DMS153 (cell line): ENCODE data around the gene PAQR5.
"Not testable (repeated sequence)": the region's sequence is repeated elsewhere in the genome, so short reads cannot be mapped to it uniquely, and the experiment has no call there.

Experiments used
- DNase-seq: peaks from one replicate; lab custom pipeline; 2025; lab: John Stamatoyannopoulos, UW

PAQR5 gene

DNA sequence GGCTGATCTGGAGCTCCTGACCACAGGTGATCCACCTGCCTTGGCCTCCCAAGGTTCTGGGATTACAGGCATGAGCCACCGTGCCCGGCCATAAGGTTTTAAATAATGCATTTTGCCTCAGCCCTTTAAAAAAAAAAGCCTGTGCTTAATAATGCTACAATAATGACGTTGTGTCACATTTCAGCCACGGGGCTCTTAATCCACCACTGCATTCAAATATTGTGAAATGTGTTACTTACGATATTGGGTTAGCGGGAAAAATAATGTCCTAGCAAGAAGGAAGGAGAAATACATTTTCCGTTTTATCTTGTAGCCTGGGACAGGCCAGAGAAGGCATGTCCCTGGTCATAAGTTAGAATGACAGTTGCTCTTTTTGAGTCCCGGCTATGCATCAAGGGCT is 17.6 kb downstream of the PAQR5 start:
- DNase-seq, result no peak

GRCh38 chr15:69317392-69317841 is 18.7 kb downstream of the PAQR5 start:
- no peak for DNase-seq

GRCh38 chr15:69318033-69318432 is 19.3 kb downstream of the PAQR5 start:
- DNase-seq, result no peak

DNA sequence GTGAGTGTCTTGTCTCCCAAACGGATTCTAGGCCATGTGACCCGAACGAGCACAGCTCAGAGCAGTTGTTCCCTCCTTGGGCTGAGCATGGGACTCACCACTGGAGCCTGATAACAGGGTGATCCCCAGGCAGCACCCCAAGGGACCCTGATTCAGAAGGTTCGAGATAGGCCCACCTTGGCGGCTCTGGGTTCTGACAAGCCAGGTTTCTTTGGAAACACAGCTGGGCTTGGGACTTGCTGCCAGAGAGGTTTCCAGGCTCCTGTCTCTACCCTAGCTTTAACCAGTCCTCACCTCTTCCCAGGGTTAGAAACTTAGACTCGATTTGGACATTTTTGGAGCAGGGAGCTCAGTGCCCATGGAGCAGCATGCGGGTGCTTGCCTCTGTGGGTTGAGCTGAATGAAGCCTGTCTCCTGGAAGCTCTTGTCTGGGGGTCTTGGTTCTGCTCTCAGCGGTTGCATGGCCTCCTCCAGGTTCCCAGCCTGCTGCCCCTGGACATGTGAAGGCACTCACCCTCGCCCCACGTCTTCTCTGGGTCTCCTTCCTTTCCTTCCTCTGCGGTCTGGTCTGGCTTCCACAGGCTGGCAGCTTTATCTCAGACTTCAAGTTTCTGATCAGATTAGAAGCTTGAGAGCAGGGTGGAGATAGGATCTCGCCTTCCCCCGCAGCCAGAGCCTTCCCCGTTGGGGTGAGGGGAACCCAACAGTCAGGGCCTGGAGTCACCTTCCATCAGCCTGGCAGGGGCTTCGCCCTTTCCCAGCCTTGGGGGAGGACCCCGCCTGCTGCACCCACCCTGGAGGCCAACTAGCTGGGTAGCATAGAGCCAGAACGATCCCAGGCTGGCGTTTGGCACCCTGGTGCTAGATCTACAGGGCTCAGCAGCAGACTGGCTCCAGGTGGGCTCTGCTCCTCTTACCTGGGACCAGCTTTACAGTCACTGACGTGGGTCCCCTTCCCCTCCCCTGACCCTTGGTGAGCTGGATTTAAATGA is 21.0 kb downstream of the PAQR5 start:
- no peak for DNase-seq

DNA sequence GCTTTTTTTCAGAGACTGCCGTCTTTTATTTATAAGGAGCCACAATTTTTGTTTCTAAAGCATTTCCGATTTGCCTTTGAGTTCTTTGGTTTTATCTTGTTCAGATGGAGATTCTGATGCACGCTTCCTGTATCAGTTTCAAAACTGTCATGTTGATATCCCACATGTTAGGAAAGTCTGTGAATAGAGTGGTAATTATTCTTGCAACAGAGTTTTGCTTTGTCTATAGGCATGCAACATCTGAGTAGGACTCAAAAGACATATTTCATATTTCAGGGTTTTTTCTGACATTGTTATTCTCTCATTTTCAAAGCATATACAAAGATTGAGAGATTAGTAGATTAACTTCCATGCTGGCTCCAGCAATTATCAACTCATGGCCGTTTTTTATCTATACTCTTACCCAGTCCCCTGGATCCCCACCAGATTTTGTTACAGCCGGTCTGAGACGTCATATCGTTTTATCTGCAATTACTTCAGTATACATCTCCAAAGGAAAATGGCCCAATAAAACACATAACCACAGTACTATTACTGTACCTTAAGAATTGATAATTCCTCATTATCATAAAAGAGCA is 22.4 kb downstream of the PAQR5 start:
- DNase-seq, result no peak

DNA sequence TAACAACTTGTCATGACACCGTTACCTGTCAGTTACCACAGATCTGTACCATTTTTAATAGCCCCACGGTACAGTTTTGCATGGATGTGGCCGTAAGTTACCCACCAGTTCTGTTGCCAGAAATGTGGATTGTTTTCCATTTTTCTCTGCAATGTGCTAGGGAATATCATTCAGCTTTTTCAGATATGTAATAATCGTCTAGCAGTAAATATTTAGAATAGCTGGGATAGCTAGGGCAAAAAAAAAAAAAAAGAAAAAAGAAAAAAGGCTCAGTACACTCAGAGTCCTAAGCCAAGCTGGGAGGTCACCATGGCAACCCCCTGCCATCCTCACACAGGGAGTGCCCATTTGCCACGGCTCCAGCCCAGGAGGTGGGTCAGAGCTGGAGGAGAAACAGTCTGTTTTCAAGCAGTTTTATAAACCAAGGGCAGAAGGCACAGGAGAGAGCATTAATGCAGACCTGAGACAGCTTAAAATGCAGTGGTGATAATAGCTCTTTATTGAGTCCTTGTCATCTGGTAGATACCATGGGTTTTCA is 25.2 kb downstream of the PAQR5 start:
- no peak for DNase-seq

GRCh38 chr15:69324565-69324964 is 25.9 kb downstream of the PAQR5 start:
- no peak for DNase-seq

DNA sequence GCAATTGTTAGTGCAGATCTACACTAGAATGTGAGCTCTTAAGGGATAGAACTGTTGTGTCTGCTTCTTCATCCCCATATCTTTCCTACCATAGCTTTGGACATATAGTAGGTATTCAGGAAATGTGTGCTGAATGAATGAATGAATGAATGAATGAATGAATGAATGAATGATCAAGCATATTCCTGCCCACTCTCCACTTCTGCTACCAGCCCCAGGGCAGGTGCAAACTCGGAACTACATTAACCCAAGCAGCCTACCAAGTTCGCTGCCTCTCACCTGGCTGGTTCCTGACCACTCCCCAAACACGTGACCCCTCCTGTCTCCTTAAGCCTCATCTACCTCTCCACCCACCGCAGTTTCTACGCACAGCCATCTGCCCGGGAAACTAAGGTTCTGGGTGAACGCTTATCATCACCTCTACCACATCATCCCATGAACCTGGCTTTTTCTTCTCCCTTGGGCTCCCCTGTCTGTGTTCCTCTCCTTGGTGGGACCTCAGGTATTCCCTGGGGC is 26.8 kb downstream of the PAQR5 start:
- DNase-seq, result no peak

GRCh38 chr15:69328080-69328479 is 29.4 kb downstream of the PAQR5 start:
- no peak for DNase-seq

DNA sequence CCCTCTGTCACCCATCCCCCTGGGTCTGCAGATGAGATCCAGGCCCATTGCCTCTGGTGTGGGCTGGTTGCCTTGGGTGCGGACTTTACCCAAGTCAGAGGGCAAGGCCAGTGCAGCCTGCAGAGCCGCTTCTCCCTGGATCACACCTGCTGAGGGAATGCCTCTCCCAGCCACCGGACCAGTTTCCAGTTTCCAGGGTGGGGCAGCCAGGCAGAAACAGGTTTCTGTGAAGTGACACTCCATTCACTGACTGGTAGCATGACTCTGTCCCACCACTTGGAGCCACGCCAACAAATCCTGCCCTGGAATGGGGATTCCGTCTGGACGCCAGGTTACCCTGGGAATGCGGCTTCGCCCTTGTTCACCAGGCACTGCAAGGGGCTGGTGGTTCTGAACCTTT is 30.0 kb downstream of the PAQR5 start:
- no peak for DNase-seq

- no peak for DNase-seq
Measured at GRCh38 chr15:69337138-69337537, 38.4 kb downstream of the PAQR5 start.

- no peak for DNase-seq
Measured at GRCh38 chr15:69338535-69339213, 40.0 kb downstream of the PAQR5 start.

- DNase-seq, result not testable (repeated sequence)
Measured at GRCh38 chr15:69339214-69339543, 40.5 kb downstream of the PAQR5 start.

DNA sequence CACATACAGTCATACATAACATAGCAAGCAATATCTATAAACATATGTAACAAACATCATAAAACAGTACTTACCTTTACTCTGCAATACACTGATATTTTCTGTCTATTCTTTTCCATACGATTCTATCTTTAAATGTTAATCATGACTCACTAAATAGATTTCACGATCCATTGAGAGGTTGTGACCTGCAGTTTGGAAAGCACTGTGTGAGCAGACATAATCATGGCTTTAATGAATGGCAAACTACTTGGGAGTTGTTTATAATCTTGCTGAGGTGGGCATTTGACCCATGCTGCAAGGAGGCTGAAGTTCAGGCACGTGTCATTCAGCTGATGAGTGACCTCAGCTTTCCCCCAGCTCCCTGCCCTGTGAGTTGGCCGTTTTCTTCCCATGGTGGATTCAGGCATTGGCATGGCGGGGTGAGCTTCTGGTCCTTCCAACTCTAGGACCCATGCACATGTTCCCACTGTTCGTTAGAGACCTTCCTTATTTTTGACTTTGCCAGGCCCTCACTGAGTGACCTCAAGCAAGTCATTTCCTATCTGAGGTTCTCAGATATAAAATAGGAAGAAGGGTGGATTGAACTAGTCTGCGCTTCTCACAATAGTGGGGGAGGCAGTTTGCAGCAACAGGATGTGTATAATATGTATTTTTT is 41.7 kb downstream of the PAQR5 start:
- no peak for DNase-seq

GRCh38 chr15:69341356-69341755 is 42.6 kb downstream of the PAQR5 start:
- DNase-seq, result no peak

DNA sequence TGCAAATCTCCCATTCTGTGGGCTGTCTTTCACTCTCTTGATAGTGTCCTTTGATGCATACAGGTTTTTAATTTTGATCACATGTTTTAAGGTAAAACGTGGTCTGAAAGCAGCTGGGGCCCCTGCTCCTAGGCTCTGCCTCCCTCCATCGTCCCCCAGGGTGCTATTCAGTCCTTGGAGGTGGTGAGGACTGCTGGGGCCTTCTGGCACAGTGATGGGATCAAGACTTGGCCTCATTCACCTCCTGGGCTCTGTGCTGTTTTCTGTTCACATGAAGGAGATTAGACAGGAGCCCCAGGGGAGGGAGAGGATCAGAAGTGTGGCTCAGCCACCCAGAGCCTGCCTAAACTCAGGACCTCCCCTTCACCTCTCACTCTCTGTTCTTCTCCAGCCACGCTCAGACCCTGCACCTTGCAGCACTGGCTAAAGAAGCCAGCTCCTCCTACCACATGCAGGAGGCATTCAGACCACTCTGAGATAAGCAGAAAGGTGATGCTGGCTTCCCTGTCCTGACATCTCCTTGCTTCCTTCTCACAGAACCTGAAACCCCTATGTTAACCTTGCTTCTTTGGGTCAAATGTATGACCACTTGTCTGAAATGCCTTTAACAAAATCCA is 43.9 kb downstream of the PAQR5 start:
- DNase-seq, result no peak

DNA sequence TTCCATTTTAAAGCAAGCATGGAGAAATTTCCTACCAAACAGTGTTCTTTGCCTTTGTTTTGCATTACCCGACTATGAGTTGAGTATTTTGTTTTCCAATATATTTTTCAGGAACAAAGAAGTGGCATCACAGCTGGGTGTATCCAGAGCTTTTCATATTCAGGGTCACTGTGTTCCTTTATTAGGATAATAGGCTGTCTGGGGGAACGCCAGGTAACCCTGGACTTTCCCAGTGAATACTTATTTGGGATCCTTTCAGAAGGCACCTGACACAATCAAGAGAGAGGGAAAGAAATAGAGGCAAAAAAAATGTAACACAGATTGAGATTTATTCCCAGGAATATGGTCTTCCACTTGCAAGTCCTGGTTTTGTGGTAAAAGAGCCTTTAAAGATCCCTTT is 44.4 kb downstream of the PAQR5 start:
- DNase-seq, result no peak

DNA sequence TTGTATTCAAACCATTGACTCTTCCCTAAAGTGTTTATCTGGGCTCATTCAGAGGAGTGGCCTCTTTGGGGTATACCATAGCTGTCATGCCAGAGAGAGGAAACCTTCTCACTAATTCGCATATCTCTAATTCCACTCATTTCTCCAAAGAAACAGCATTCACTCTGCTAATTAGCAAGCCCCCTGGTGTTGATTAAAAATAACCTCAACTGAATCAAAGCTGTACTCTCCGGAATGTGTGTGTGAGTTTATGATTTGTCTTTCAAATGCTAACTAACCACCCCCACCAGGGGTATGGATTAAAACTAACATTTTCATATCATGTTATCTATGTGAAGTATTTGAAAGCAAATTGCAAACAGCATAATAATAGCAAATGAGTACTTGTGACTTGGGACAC is 45.5 kb downstream of the PAQR5 start:
- no peak for DNase-seq

- no peak for DNase-seq
Measured at GRCh38 chr15:69346112-69346511, 47.4 kb downstream of the PAQR5 start.

DNA sequence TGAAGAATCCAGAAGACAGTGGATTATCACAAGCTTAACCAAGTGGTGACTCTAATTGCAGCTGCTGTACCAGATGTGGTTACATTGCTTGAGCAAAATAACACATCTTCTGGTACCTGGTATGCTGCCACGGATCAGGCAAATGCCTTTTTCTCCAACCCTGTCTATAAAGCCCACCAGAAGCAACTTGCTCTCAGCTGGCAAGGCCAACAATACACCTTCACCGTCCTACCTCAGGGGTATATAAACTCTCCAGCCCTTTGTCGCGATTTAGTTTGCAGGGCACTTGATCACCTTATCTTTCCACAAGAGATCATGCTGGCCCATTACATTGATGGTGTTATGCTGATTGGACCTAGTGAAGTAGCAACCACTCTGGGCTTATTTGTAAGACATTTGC is 52.6 kb downstream of the PAQR5 start:
- DNase-seq, result no peak

DNA sequence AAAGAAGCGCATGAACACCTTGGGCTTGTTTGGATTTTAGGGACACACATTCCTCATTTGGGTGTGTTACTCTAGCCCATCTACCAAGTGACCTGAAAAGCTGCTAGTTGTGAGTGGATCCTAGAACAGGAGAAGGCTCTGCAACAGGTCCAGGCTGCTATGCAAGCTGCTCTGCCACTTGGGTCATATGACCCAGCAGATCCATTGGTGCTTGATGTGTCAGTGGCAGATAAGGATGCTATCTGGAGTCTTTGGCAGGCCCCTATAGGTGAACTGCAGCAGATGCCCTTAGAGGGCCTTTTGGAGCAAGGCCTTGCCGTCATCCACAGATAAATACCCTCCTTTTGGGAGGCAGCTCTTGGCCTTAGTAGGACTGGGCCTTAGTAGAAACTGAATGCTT is 53.2 kb downstream of the PAQR5 start:
- no peak for DNase-seq
